GM21576 (cell line): ENCODE results near the gene HEBP2.
A peak's percentile ranks its signal among the peaks of the same experiment; 100 is the strongest.

ENCODE experiments used
- ATAC-seq: cut with Tn5 transposase; IDR thresholded peaks from one replicate; pipeline ENCODE4 v1.9.1; 2021; ENCODE audit warnings: mild to moderate bottlenecking, moderate library complexity; ENCODE audit not compliant: unreplicated experiment

HEBP2 gene

GRCh38 chr6:138450445-138450844, 46.4 kb downstream of the HEBP2 start:
- ATAC-seq = no peak

- no peak for ATAC-seq
Observed at GRCh38 chr6:138451043-138451442, 47.0 kb downstream of the HEBP2 start.

- peak; percentile 34 for ATAC-seq
Observed at GRCh38 chr6:138454981-138455706, 51.1 kb downstream of the HEBP2 start.

GRCh38 chr6:138455746-138456400, 51.9 kb downstream of the HEBP2 start:
- peak; percentile 92 for ATAC-seq

GRCh38 chr6:138456401-138456790, 52.4 kb downstream of the HEBP2 start:
- ATAC-seq = no peak

GRCh38 chr6:138461647-138462046, 57.6 kb downstream of the HEBP2 start:
- no peak for ATAC-seq

- ATAC-seq = no peak
Observed at GRCh38 chr6:138464085-138464484, 60.1 kb downstream of the HEBP2 start.

GRCh38 chr6:138465007-138465645, 61.1 kb downstream of the HEBP2 start:
- ATAC-seq = no peak

GRCh38 chr6:138467901-138468300, 63.9 kb downstream of the HEBP2 start:
- no peak for ATAC-seq

- no peak for ATAC-seq
Observed at GRCh38 chr6:138468320-138469015, 64.4 kb downstream of the HEBP2 start.
